ENCODE data around the gene EPB42. TPM values are rescaled to one million over a fixed set of nuclear protein-coding genes. Genes with fewer than 3 reads are reported as not detected.
A peak's percentile ranks its signal among the peaks of the same experiment; 100 is the strongest.

Gene EPB42
- total RNA-seq, 1 donor from 2014 or later: not detected

- DNase-seq (ENCODE audit: low read depth): peak; percentile 94
- no peak for TF ChIP-seq CTCF (IDR thresholded peaks at IDR 0.05; ENCODE audit: insufficient read depth, low read length, severe bottlenecking)
- no peak overlapping the region for H3K4me3 ChIP-seq (ENCODE audit: low read depth, low read length)
- peak; percentile 23 for FAIRE-seq
- H3K36me3 ChIP-seq (ENCODE audit: control insufficient read depth, insufficient read depth, low read length): no peaks in the 10 kb centered on the region
- H3K27me3 ChIP-seq (ENCODE audit: control insufficient read depth, insufficient read depth, low read length): no peaks in the 10 kb centered on the region
Observed at GRCh38 chr15:43253431-43254403, 32.9 kb upstream of the EPB42 start.

GRCh38 chr15:43251871-43252250, 31.0 kb upstream of the EPB42 start:
- TF ChIP-seq CTCF (IDR thresholded peaks at IDR 0.05; ENCODE audit: insufficient read depth, low read length, severe bottlenecking): no peak
- Histone ChIP-seq H3K36me3 (ENCODE audit: control insufficient read depth, insufficient read depth, low read length) (no peaks in the 10 kb centered on the region), H3K4me3 (ENCODE audit: low read depth, low read length) (no peak overlapping the region), H3K27me3 (ENCODE audit: control insufficient read depth, insufficient read depth, low read length) (no peaks in the 10 kb centered on the region)
- FAIRE-seq: no peak
- DNase-seq (ENCODE audit: low read depth): no peak

- Histone ChIP-seq H3K36me3 (ENCODE audit: control insufficient read depth, insufficient read depth, low read length) (no peaks in the 10 kb centered on the region), H3K4me3 (ENCODE audit: low read depth, low read length) (no peak overlapping the region), H3K27me3 (ENCODE audit: control insufficient read depth, insufficient read depth, low read length) (no peaks in the 10 kb centered on the region)
- DNase-seq (ENCODE audit: low read depth) (no peak), FAIRE-seq (no peak)
- no peak for TF ChIP-seq CTCF (IDR thresholded peaks at IDR 0.05; ENCODE audit: insufficient read depth, low read length, severe bottlenecking)
Observed at GRCh38 chr15:43251185-43251870, 30.5 kb upstream of the EPB42 start.

GRCh38 chr15:43250785-43251184, 30.0 kb upstream of the EPB42 start:
- FAIRE-seq (peak; percentile 83), DNase-seq (ENCODE audit: low read depth) (peak; percentile 68)
- no peaks in the 10 kb centered on the region for H3K36me3 ChIP-seq (ENCODE audit: control insufficient read depth, insufficient read depth, low read length)
- no peak for TF ChIP-seq CTCF (IDR thresholded peaks at IDR 0.05; ENCODE audit: insufficient read depth, low read length, severe bottlenecking)
- H3K27me3 ChIP-seq (ENCODE audit: control insufficient read depth, insufficient read depth, low read length): no peaks in the 10 kb centered on the region
- no peak overlapping the region for H3K4me3 ChIP-seq (ENCODE audit: low read depth, low read length)

GRCh38 chr15:43249699-43250203, 28.9 kb upstream of the EPB42 start:
- DNase-seq (ENCODE audit: low read depth): peak; percentile 35
- peak; percentile 50 for FAIRE-seq
- H3K4me3 ChIP-seq (ENCODE audit: low read depth, low read length): no peak overlapping the region
- TF ChIP-seq CTCF (IDR thresholded peaks at IDR 0.05; ENCODE audit: insufficient read depth, low read length, severe bottlenecking): no peak
- no peaks in the 10 kb centered on the region for H3K36me3 ChIP-seq (ENCODE audit: control insufficient read depth, insufficient read depth, low read length)
- H3K27me3 ChIP-seq (ENCODE audit: control insufficient read depth, insufficient read depth, low read length): no peaks in the 10 kb centered on the region

Data from bronchial epithelial cell (primary cell).